Ovary (tissue), 3 donors: ENCODE results near the gene IDI2.

Experiments used
- CTCF ChIP-seq, 3 donors: fragments of 450-650 bp in 2 of 3; fragments of 200-600 bp in 1 of 3; IDR thresholded peaks; one replicate each; pipeline versions ENCODE4 v1.5.1 to v1.8.0; 2016 to 2022; ENCODE audit warnings: antibody characterized with exemption in 3 of 3, mild to moderate bottlenecking in 1 of 3
- EP300 ChIP-seq: sonication (generic); formaldehyde crosslinking; IDR thresholded peaks from one replicate; pipeline ENCODE4 v1.6.1; 2017; ENCODE audit warnings: antibody characterized with exemption
- POLR2A ChIP-seq: fragments of 450-650 bp; IDR thresholded peaks from one replicate; pipeline ENCODE4 v1.6.1; 2017; ENCODE audit warnings: antibody characterized with exemption, mild to moderate bottlenecking, moderate library complexity
- donor health status: DM: no; HTN: no; CAD: no.

GRCh38 chr10:1068380-1069361 lies 43.0 kb upstream of the IDI2 start:
- TF ChIP-seq CTCF (IDR thresholded peaks at IDR 0.05), result no peak
- no peak for TF ChIP-seq POLR2A
- TF ChIP-seq EP300, result no peak
